Measurements from ENCODE around the gene METTL8. TPM values are rescaled to one million over a fixed set of nuclear protein-coding genes. Genes with fewer than 3 reads are reported as not detected.

The METTL8 gene
- total RNA-seq, 4 donors from 2014 or later = 17.2 to 45.3 (median 25.7) TPM

DNA sequence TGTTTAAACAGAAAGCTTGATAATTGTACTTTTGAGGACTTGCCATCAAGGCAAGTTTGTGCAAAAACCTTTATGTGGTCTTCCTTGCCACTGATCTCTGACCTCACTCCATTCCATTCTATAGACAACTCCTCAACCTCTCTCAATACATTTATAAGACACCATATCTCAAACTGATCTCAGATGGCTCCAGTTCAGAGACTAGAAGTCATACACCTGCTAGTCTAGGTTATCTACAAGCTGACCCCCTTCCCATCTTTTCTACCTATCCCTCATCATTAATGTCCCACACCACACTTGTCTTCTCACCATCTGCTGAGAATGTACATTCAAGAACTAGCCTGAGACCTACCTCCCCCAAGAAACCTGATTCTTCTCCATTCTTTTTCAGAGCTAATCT, 113.1 kb downstream of the METTL8 start:
- TF ChIP-seq, protein P1, sequence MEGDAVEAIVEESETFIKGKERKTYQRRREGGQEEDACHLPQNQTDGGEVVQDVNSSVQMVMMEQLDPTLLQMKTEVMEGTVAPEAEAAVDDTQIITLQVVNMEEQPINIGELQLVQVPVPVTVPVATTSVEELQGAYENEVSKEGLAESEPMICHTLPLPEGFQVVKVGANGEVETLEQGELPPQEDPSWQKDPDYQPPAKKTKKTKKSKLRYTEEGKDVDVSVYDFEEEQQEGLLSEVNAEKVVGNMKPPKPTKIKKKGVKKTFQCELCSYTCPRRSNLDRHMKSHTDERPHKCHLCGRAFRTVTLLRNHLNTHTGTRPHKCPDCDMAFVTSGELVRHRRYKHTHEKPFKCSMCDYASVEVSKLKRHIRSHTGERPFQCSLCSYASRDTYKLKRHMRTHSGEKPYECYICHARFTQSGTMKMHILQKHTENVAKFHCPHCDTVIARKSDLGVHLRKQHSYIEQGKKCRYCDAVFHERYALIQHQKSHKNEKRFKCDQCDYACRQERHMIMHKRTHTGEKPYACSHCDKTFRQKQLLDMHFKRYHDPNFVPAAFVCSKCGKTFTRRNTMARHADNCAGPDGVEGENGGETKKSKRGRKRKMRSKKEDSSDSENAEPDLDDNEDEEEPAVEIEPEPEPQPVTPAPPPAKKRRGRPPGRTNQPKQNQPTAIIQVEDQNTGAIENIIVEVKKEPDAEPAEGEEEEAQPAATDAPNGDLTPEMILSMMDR (IDR thresholded peaks at IDR 0.05; ENCODE audit: low read depth) = no peak

DNA sequence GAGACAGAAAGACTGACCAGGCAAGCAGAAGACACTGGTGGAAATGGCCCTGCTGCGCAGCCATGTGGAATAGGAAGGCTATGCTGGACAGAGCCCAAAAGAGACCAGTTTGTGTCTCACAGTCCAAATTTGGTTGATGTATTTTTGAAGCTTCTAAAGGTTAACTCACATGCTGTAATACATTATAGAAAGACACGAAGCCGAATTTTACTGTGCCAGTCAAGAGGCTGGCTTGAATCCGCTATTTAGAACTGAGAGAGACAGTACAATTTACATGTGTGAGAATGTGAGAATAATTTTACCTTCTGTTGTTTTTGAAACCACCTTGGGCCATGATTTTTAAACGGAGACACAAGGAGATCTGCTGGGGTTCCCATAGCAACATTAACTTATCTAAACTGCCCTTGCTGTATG, 113.6 kb downstream of the METTL8 start:
- TF ChIP-seq, protein P1 (IDR thresholded peaks at IDR 0.05; ENCODE audit: low read depth) = no peak

- TF ChIP-seq, protein P1 (IDR thresholded peaks at IDR 0.05; ENCODE audit: low read depth) = no peak
These were observed 114.5 kb downstream of the METTL8 start for GRCh38 chr2:171319164-171319810.

DNA sequence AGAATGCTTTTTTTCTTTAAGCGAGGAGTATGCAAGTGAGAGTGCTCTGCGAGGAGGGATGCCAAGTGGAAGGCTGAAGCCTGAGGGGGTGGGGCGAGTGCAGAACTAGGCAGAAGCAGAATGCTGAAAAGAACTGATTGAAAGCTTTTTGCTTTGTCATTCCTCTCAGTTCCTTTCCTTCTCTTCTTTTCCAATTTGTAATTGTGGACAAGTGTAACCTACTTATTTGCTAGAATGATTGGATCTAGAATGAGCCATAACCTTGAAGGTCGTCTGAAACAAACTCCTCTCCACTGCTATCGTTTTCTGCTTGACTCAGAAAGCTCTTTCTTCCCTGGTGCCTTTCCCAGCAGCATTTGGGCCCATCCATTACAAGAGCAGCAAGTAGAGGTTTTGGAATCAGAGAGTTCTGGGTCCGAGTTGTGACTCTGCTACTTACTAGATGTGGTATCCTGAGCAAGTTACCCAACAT, 115.3 kb downstream of the METTL8 start:
- TF ChIP-seq, protein P1 (IDR thresholded peaks at IDR 0.05; ENCODE audit: low read depth) = no peak

DNA sequence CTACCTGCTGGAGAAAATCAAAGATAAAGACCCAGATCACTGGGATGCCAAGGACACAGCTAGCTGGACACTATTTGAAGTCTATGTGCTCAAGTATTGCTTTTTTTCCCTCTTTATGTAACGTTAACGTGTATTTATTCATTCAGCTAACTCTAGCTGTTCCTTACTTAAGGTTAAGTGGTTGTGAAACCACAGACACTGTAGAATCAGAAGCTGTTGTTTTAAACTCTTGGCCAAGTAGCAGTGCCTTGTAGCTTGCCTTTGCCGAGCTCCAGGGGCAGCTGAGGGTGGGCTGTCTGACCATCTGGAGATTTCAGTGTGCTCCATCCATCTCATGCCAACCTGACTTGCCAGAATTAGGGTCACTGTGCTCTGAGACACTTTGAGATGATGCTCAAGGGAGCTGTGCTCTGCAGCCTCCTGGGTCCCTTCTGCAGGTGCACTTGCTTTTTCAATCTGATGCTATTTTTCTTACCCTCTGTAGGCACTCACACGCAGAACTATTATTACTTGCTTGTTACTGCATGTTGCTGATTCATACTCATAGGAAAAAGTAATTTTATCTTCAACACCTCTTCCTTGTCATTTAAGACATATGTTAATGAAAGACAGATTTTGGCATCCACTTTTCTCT, 116.2 kb downstream of the METTL8 start:
- TF ChIP-seq, protein P1 (IDR thresholded peaks at IDR 0.05; ENCODE audit: low read depth) = no peak

GRCh38 chr2:171316755-171317337, 116.9 kb downstream of the METTL8 start:
- TF ChIP-seq, protein P1 (IDR thresholded peaks at IDR 0.05; ENCODE audit: low read depth) = no peak

DNA sequence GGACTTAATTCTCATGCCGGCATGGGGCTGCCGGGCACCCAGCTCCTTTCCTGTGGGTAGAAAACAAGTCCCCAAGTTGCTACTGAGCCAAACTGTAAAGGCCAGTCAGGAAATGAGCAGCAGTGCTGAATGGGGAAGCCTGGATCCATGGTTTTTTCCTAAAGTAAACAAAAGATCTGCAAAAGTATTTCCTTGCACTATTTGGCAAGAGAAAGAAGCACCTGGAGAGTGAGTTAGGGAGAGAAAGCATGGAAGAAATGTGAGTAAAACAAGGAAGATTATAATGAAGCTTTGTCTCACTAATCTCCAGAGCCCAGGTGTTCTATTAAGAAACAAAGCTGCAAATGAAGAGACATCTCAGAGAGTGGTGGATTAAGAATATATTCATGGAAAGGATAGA, 117.6 kb downstream of the METTL8 start:
- TF ChIP-seq, protein P1 (IDR thresholded peaks at IDR 0.05; ENCODE audit: low read depth) = no peak
